Measurements from ENCODE around the gene TULP4. TPM values are rescaled to one million over a fixed set of nuclear protein-coding genes. Genes with fewer than 3 reads are reported as not detected.

TULP4 gene
- total RNA-seq, 1 experiment from 2014 or later = 21.5 TPM

DNA sequence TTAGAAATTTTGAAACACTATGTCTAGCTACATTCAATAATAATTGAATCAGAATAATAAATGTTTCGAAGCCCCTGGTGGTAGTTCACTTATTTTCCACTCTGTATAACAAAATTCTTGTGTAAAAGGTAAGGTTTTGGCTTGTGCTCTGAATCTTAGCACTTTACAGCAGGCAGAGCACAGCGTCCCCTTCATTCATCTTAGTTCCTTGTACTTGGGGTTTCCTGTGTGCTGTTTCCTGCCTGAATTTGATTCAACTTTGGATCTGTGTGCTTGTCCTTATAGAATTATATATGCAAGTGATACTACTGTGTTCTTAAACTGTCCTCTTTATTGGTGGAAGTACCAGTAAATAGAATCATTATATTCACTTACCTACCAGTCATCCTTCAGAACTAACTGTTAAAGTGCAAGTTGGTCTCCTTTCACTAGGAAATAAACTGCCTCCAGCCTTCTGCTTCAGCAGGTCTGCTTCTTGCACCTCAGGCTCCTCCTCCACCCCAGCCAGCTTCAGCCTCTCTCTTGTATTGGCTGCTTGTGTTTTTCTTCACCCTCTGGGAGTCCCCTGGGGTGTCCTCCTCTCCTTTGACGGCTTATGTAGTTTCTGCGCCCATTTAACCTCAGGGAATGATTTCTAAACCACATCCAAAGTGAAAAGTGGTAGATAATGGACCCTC lies 28.8 kb upstream of the TULP4 start:
- H3F3A ChIP-seq (ENCODE audit: low read length, unreplicated experiment) = no peaks in the 10 kb centered on the region
- ATAC-seq (no peak), DNase-seq (no peak)
- peaks cover 5% of the 10 kb centered on the region for H3K4me1 ChIP-seq (ENCODE audit: insufficient read depth, low read length)
- 0 out of 2 replicates have a peak, but pooled peaks cover 4% of the 10 kb centered on the region for H3K79me2 ChIP-seq (ENCODE audit: low read length)
- no peaks in the 10 kb centered on the region for H3K9me2 ChIP-seq (replicated peaks; ENCODE audit: low read length)
- ChIA-PET POLR2A (ENCODE audit: unreplicated experiment) (no interaction called here), CTCF (no interaction called here)
- no peaks in the 10 kb centered on the region for H3K36me3 ChIP-seq (ENCODE audit: low read depth, low read length)
- H3K9ac ChIP-seq (ENCODE audit: low read length) = no peak overlapping the region
- TF ChIP-seq, protein P1, sequence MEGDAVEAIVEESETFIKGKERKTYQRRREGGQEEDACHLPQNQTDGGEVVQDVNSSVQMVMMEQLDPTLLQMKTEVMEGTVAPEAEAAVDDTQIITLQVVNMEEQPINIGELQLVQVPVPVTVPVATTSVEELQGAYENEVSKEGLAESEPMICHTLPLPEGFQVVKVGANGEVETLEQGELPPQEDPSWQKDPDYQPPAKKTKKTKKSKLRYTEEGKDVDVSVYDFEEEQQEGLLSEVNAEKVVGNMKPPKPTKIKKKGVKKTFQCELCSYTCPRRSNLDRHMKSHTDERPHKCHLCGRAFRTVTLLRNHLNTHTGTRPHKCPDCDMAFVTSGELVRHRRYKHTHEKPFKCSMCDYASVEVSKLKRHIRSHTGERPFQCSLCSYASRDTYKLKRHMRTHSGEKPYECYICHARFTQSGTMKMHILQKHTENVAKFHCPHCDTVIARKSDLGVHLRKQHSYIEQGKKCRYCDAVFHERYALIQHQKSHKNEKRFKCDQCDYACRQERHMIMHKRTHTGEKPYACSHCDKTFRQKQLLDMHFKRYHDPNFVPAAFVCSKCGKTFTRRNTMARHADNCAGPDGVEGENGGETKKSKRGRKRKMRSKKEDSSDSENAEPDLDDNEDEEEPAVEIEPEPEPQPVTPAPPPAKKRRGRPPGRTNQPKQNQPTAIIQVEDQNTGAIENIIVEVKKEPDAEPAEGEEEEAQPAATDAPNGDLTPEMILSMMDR (conservative IDR thresholded peaks at IDR 0.05; ENCODE audit: low read depth, low read length) = no peak
- TF ChIP-seq EZH2phosphoT487 (IDR thresholded peaks at IDR 0.05; ENCODE audit: borderline replicate concordance, low read length) = no peak
- no peak for TF ChIP-seq EZH2 (IDR thresholded peaks at IDR 0.05; ENCODE audit: low read length, unreplicated experiment)
- H3K4me3 ChIP-seq (ENCODE audit: low read length) = no peak overlapping the region
- no peaks in the 10 kb centered on the region for H4K20me1 ChIP-seq (ENCODE audit: low read length)
- H3K27ac ChIP-seq (ENCODE audit: low read length) = no peak overlapping the region
- H3K27me3 ChIP-seq (ENCODE audit: low read length) = no peaks in the 10 kb centered on the region
- BruUV-seq (replicated peaks) = no TSS peak
- H2AFZ ChIP-seq (ENCODE audit: low read length) = no peak overlapping the region
- H3K9me3 ChIP-seq (ENCODE audit: low read length) = no peaks in the 10 kb centered on the region
- intact Hi-C loops (cut with micrococcal nuclease) = no loop called here
- H3K4me2 ChIP-seq (ENCODE audit: low read length) = no peak overlapping the region

DNA sequence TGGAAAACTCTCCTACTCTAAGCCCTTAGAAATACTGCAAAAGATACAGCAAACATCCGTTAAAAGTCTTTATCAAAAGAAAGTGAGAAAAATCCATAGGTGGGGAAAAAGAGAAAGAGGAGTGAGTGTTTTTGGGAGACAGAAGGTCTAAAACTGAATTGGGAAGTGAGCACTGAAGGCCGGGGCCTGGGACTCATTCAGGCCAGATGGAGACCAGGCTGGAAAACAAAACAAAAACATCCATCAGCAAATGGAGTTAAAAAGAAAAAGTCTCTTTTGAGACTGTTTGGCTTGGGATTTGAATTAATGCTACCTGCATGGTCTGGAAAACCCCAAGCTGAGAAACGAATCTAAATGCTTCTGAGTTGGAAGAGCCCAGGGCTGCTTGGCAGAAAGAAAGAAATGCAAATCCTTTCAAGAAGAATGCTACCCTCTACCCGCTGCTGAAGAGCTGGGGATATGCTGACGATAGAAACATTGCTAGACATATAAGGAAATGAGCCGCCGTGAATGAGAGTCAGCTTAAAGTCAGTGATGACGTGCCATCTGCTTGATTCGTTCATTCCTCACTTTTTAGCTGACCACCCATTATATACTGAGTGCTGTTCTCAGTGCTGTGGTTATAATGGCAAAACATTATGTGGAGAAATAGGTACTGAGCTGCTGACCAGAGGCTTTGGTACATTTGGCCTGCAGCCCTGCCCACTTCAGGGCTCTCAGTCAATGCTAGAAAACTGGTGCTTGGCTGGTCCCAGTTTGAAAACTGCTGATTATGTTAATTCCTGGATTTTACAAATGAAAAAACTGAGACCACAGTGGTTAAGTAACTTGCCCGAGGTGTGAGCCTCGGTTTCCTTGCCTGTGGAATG lies 28.0 kb upstream of the TULP4 start:
- TF ChIP-seq, protein P1 (conservative IDR thresholded peaks at IDR 0.05; ENCODE audit: low read depth, low read length) = no peak
- TF ChIP-seq EZH2phosphoT487 (IDR thresholded peaks at IDR 0.05; ENCODE audit: borderline replicate concordance, low read length) = no peak
- TF ChIP-seq EZH2 (IDR thresholded peaks at IDR 0.05; ENCODE audit: low read length, unreplicated experiment) = no peak
- no peak for DNase-seq
- Histone ChIP-seq H3K27me3 (ENCODE audit: low read length) (no peaks in the 10 kb centered on the region), H2AFZ (ENCODE audit: low read length) (no peak overlapping the region), H3K9me3 (ENCODE audit: low read length) (no peaks in the 10 kb centered on the region), H3K9me2 (replicated peaks; ENCODE audit: low read length) (no peaks in the 10 kb centered on the region), H3K4me1 (ENCODE audit: insufficient read depth, low read length) (peaks cover 5% of the 10 kb centered on the region), H3K27ac (ENCODE audit: low read length) (no peak overlapping the region), H3K79me2 (ENCODE audit: low read length) (0 out of 2 replicates have a peak, but pooled peaks cover 4% of the 10 kb centered on the region), H3K4me2 (ENCODE audit: low read length) (no peak overlapping the region), H3K4me3 (ENCODE audit: low read length) (no peak overlapping the region), H3F3A (ENCODE audit: low read length, unreplicated experiment) (no peaks in the 10 kb centered on the region), H4K20me1 (ENCODE audit: low read length) (no peaks in the 10 kb centered on the region), H3K36me3 (ENCODE audit: low read depth, low read length) (no peaks in the 10 kb centered on the region), H3K9ac (ENCODE audit: low read length) (no peak overlapping the region)
- no TSS peak for BruUV-seq (replicated peaks)
- POLR2A ChIA-PET (ENCODE audit: unreplicated experiment) = no interaction called here
- intact Hi-C loops (cut with micrococcal nuclease) = no loop called here
- CTCF ChIA-PET = no interaction called here
- no peak for ATAC-seq

All from PC-3 (cell line).